Natural killer cell (primary cell): ENCODE results near the gene RNF220. TPM values are rescaled to one million over a fixed set of nuclear protein-coding genes. Genes with fewer than 3 reads are reported as not detected.

Experiments
- ATAC-seq, 3 donors: fragments of 150-1000 bp in 2 of 3; fragments of 200-7000 bp in 1 of 3; cut with Tn5 transposase; 1 replicate in 1 of 3; 2 replicates in 2 of 3; pipeline ENCODE4 v1.10.0; 2021; ENCODE audit warnings: mild to moderate bottlenecking in 2 of 3, moderate library complexity in 2 of 3
- DNase-seq, 2 donors: peaks; one replicate each; pipeline versions ENCODE4 v3.0.0 to v3.0.0-alpha.2; 2013 to 2021; ENCODE audit warnings: mixed read lengths in 1 of 2
- H3K27ac ChIP-seq: one replicate; pipeline ENCODE4 v1.5.1; 2013; ENCODE audit warnings: mild to moderate bottlenecking, low read length
- H3K27me3 ChIP-seq: one replicate; pipeline ENCODE4 v1.6.1; 2013; ENCODE audit warnings: low read length; ENCODE audit not compliant: control insufficient read depth, insufficient read depth
- H3K36me3 ChIP-seq: one replicate; pipeline ENCODE4 v1.6.1; 2013; ENCODE audit warnings: low read length; ENCODE audit not compliant: control insufficient read depth, insufficient read depth
- H3K4me1 ChIP-seq: one replicate; pipeline ENCODE4 v1.6.1; 2013; ENCODE audit warnings: low read length; ENCODE audit not compliant: control insufficient read depth, insufficient read depth
- H3K4me3 ChIP-seq: one replicate; pipeline ENCODE4 v1.5.1; 2013; ENCODE audit warnings: low read length
- H3K9me3 ChIP-seq: one replicate; pipeline ENCODE4 v1.6.1; 2013; ENCODE audit warnings: low read length; ENCODE audit not compliant: control insufficient read depth, insufficient read depth
- H3K27ac Mint-ChIP-seq, 2 donors: one replicate each; pipeline ENCODE4 v1.8.0; 2022; ENCODE audit warnings: mild to moderate bottlenecking in 2 of 2, mixed read lengths in 2 of 2, moderate library complexity in 1 of 2
- H3K27me3 Mint-ChIP-seq, 2 donors: one replicate each; pipeline ENCODE4 v1.8.0; 2022; ENCODE audit warnings: low read depth in 2 of 2, mixed read lengths in 2 of 2
- H3K36me3 Mint-ChIP-seq: one replicate; pipeline ENCODE4 v1.8.0; 2022; ENCODE audit warnings: mixed read lengths
- H3K4me1 Mint-ChIP-seq, 2 donors: one replicate each; pipeline ENCODE4 v1.8.0; 2022; ENCODE audit warnings: mixed read lengths in 2 of 2
- H3K4me3 Mint-ChIP-seq: one replicate; pipeline ENCODE4 v1.8.0; 2022; ENCODE audit warnings: mild to moderate bottlenecking, moderate library complexity, mixed read lengths
- H3K9me3 Mint-ChIP-seq, 2 donors: one replicate each; pipeline ENCODE4 v1.8.0; 2022; ENCODE audit warnings: mixed read lengths in 2 of 2
- WGBS: methylation state at CpG from one replicate; pipeline ENCODE4 v1.1.7; 2013; ENCODE audit warnings: missing lambda C conversion rate; ENCODE audit not compliant: insufficient coverage; 5-methylcytosine and 5-hydroxymethylcytosine counted together
- intact Hi-C: fragments of 100-400 bp; cut with micrococcal nuclease; formaldehyde crosslinking; loops from one replicate; pipeline ENCODE4 v1.14.2; 2022
- total RNA-seq, 4 donors: library from RNA; stranded (reverse); fragments of 120-200 nt in 1 of 4; gene quantifications; one replicate each; pipeline versions ENCODE4 v1.2.3 to v1.2.4, GENCODE V29; 2013 to 2022
- TF ChIP-seq, protein P1 (sequence below): fragments of 200-600 bp; IDR thresholded peaks from one replicate; pipeline ENCODE4 v1.8.0; 2022; ENCODE audit warnings: antibody characterized with exemption

Gene RNF220
- total RNA-seq, 3 donors from 2014 or later (not counting 1 experiment from before 2014, with no cell fraction given): 88.5 to 107 (median 105) TPM

DNA sequence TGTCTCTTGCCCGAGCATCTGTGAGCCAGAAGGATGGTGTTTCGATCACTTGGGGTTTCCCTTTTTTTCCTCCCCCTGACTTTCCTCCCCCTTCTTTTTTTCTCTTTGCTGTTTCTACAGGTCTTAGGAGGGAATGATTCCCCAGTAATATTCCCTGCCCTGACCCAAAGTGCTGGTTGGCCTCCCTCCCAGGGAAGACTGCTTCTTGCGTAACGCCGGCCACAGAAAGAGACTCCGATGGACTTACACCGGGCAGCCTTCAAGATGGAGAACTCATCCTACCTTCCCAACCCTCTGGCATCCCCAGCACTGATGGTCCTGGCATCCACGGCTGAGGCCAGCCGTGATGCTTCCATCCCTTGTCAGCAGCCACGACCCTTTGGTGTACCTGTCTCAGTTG lies 6.8 kb downstream of the RNF220 start:
- no peaks in the 10 kb centered on the region for H3K36me3 Mint-ChIP-seq
- peaks cover 16 to 22% of the 10 kb centered on the region in 2 donors for H3K4me1 Mint-ChIP-seq
- Histone ChIP-seq H3K9me3 (no peaks in the 10 kb centered on the region), H3K27ac (no peak overlapping the region), H3K4me3 (no peak overlapping the region), H3K27me3 (peaks cover 49% of the 10 kb centered on the region), H3K36me3 (no peaks in the 10 kb centered on the region), H3K4me1 (peaks cover 17% of the 10 kb centered on the region)
- H3K4me3 Mint-ChIP-seq: no peak overlapping the region
- intact Hi-C loops: no loop called here
- ATAC-seq: no peak
- H3K9me3 Mint-ChIP-seq: no peaks in the 10 kb centered on the region
- 73% methylated on average over 10 of the region's 10 CpGs for WGBS
- TF ChIP-seq, protein P1, sequence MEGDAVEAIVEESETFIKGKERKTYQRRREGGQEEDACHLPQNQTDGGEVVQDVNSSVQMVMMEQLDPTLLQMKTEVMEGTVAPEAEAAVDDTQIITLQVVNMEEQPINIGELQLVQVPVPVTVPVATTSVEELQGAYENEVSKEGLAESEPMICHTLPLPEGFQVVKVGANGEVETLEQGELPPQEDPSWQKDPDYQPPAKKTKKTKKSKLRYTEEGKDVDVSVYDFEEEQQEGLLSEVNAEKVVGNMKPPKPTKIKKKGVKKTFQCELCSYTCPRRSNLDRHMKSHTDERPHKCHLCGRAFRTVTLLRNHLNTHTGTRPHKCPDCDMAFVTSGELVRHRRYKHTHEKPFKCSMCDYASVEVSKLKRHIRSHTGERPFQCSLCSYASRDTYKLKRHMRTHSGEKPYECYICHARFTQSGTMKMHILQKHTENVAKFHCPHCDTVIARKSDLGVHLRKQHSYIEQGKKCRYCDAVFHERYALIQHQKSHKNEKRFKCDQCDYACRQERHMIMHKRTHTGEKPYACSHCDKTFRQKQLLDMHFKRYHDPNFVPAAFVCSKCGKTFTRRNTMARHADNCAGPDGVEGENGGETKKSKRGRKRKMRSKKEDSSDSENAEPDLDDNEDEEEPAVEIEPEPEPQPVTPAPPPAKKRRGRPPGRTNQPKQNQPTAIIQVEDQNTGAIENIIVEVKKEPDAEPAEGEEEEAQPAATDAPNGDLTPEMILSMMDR: no peak
- no peak for DNase-seq
- H3K27ac Mint-ChIP-seq: no peak overlapping the region
- H3K27me3 Mint-ChIP-seq: peaks cover 9 to 26% of the 10 kb centered on the region in 2 donors

DNA sequence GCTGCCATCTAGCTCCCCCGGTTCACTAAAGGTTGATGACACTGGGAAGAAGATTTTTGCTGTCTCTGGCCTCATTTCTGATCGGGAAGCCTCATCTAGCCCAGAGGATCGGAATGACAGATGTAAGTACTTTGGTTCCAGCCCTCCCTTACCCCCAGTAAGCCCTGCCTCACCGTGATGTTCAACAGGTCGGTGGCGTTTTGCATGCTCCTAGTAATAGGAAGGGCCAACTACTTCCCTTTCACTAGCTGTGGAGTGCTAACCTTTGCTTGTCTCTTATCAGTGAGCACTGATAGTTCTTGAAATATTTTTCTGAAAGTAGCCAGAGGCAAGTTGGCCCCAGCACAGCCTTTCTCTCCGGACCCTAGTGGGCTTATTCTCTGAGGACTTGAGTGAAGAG lies 7.5 kb downstream of the RNF220 start:
- no peak overlapping the region for H3K4me3 Mint-ChIP-seq
- H3K9me3 ChIP-seq: no peaks in the 10 kb centered on the region
- peaks cover 52% of the 10 kb centered on the region for H3K27me3 ChIP-seq
- H3K27ac ChIP-seq: no peak overlapping the region
- H3K36me3 ChIP-seq: no peaks in the 10 kb centered on the region
- 48% methylated on average over 7 of the region's 7 CpGs for WGBS
- no peaks in the 10 kb centered on the region for H3K36me3 Mint-ChIP-seq
- no peak for ATAC-seq
- no peaks in the 10 kb centered on the region for H3K9me3 Mint-ChIP-seq
- TF ChIP-seq, protein P1: no peak
- H3K4me1 ChIP-seq: peaks cover 18% of the 10 kb centered on the region
- peaks cover 9 to 29% of the 10 kb centered on the region in 2 donors for H3K27me3 Mint-ChIP-seq
- intact Hi-C loops: no loop called here
- DNase-seq: no peak
- H3K4me1 Mint-ChIP-seq: peaks cover 16 to 22% of the 10 kb centered on the region in 2 donors
- no peak overlapping the region for H3K4me3 ChIP-seq
- no peak overlapping the region for H3K27ac Mint-ChIP-seq

DNA sequence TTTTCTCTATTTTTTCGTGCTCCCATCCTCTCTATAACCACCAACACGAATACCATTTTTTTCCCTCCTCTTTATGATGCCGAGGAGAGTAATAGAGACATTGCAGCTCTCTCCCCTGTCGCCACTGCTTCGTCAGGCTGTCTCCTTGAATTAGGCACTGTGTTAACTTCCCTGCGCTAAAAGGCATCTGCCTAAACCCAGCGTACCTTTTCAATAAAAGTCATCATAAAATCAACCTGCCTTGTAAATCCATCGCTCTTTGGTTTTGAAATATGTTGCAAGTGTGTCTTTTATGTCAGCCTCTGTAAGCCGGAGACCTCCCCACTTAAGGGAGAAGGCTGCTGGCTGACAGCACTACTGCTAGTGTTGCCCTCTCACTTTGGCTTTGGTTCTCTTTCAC lies 8.7 kb downstream of the RNF220 start:
- peaks cover 48% of the 10 kb centered on the region for H3K27me3 ChIP-seq
- H3K4me1 ChIP-seq: peaks cover 15% of the 10 kb centered on the region
- 53% methylated on average over 9 of the region's 9 CpGs for WGBS
- Mint-ChIP-seq H3K27me3 (peaks cover 9 to 29% of the 10 kb centered on the region in 2 donors), H3K4me3 (no peak overlapping the region), H3K36me3 (no peaks in the 10 kb centered on the region), H3K4me1 (peaks cover 8 to 12% of the 10 kb centered on the region in 2 donors), H3K27ac (no peak overlapping the region), H3K9me3 (no peaks in the 10 kb centered on the region)
- DNase-seq (no peak), ATAC-seq (no peak)
- intact Hi-C loops: no loop called here
- no peak overlapping the region for H3K4me3 ChIP-seq
- H3K36me3 ChIP-seq: no peaks in the 10 kb centered on the region
- H3K9me3 ChIP-seq: no peaks in the 10 kb centered on the region
- no peak overlapping the region for H3K27ac ChIP-seq
- TF ChIP-seq, protein P1: no peak

DNA sequence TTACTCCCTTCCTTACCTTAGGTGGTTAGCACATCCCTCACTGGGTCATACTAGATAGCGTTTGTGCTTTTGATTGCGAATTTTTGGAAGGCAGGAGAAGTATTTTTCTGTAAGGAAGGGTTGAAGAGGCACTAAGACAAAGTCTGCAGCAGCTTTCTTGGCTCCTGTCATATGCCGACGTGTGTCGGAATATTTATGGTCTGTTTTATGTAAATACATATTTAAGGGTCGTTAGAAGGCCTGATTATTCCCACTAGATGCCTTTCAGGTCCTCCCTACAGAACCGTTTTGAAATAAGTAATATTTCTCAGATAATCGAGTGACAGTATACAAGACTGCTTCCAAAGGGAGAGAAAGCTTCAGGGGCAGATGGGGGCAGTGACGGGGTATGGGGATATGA lies 10.0 kb downstream of the RNF220 start:
- 70% methylated on average over 7 of the region's 9 CpGs for WGBS
- peaks cover 42% of the 10 kb centered on the region for H3K27me3 ChIP-seq
- peaks cover 13% of the 10 kb centered on the region for H3K4me1 ChIP-seq
- Mint-ChIP-seq H3K9me3 (no peaks in the 10 kb centered on the region), H3K36me3 (no peaks in the 10 kb centered on the region), H3K27ac (no peak overlapping the region), H3K27me3 (peaks cover 19 to 31% of the 10 kb centered on the region in 2 donors), H3K4me1 (peaks cover 0 to 5% of the 10 kb centered on the region in 2 donors), H3K4me3 (no peak overlapping the region)
- no peaks in the 10 kb centered on the region for H3K9me3 ChIP-seq
- DNase-seq (no peak), ATAC-seq (no peak)
- TF ChIP-seq, protein P1: no peak
- no peaks in the 10 kb centered on the region for H3K36me3 ChIP-seq
- H3K27ac ChIP-seq: no peak overlapping the region
- intact Hi-C loops: no loop called here
- no peak overlapping the region for H3K4me3 ChIP-seq
